GM12864 (cell line): ENCODE measurements around the gene CLASP1.

ENCODE experiments used
- DNase-seq: peaks from one replicate; pipeline ENCODE4 v3.0.0-alpha.2; 2011; ENCODE audit warnings: low read depth
- H3K4me3 ChIP-seq: 2 replicates; pipeline ENCODE4 v1.5.1; 2011; ENCODE audit warnings: mild to moderate bottlenecking, low read depth, low read length, control low read depth
- CTCF ChIP-seq: IDR thresholded peaks from 2 replicates; pipeline ENCODE4 v1.5.1; 2011; ENCODE audit warnings: low read depth, mild to moderate bottlenecking, moderate library complexity, low read length, control low read depth, inconsistent platforms; ENCODE audit errors: missing control alignments

Gene CLASP1

DNA sequence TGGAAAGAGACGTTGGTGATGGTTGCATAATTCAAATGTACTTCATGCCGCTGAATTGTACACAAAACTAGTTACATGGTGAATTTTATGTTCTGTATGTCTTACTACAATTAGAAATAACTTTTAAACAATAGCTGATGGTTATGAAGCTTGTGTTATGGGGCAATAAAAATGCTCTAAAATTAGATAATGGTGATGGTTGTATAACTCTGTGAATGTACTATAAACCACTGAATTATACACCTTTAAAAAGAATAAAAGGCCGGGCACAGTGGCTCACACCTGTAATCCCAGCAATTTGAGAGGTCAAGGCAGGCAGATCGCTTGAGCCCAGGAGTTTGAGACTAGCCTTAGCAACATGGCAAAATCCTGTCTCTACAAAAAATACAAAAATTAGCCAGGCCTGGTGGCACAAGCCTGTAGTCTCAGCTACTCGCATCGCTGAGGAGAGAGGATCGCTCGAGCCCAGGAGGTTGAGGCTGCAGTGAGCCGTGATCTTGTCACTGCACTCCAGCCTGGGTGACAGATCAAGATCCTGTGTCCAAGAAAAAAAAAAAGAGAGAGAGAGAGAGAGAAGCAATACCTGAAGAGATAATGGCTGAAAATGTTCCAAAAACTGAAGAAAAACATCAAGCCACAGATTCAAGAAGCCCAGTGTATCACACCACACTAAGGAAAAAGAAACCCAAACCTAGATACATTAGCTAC, 112.3 kb downstream of the CLASP1 start:
- no peak for TF ChIP-seq CTCF
- no peak for DNase-seq
- no peak overlapping the region for H3K4me3 ChIP-seq

DNA sequence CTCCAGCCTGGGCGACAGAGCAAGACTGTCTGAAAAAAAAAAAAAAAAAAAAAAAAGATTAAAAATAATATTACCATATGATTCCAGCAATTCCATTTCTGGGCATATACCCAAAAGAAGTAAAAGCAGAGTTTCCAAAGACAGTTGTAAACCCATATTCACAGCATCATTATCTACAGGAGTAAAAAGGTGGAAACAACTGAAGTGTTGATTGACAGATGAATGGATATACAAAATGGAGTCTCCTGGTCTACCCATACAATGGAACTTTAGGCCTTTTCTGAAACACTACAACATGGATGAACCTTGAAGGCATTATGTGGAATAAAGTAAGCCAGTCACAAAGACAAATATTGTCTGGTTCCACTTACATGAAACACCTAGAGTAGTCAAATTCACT, 112.9 kb downstream of the CLASP1 start:
- no peak overlapping the region for H3K4me3 ChIP-seq
- DNase-seq, result no peak
- TF ChIP-seq CTCF, result no peak

GRCh38 chr2:121534007-121534406, 115.3 kb downstream of the CLASP1 start:
- no peak overlapping the region for H3K4me3 ChIP-seq
- DNase-seq, result no peak
- TF ChIP-seq CTCF, result no peak

DNA sequence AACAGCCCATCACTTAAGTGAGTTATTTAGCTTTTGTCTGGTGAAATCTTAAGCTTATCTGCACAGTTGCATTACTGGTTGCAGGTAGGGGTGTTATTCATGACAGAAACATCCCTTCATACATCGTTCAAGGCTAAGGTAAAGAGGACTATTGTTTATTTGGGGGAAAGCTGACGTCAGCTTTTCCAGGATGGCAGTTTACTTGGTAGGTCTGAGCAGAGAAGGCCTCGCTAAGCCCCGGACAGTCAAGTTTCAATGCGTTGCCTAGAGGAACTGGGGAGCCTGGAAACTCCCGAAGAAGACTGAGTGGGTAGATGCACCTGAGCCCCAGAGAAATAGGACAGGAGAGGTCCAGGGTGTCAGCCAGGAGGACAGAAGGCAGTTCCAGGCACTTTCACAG, 116.4 kb downstream of the CLASP1 start:
- TF ChIP-seq CTCF, result no peak
- DNase-seq, result no peak
- no peak overlapping the region for H3K4me3 ChIP-seq

GRCh38 chr2:121532347-121532766, 116.9 kb downstream of the CLASP1 start:
- no peak overlapping the region for H3K4me3 ChIP-seq
- TF ChIP-seq CTCF, result no peak
- no peak for DNase-seq

DNA sequence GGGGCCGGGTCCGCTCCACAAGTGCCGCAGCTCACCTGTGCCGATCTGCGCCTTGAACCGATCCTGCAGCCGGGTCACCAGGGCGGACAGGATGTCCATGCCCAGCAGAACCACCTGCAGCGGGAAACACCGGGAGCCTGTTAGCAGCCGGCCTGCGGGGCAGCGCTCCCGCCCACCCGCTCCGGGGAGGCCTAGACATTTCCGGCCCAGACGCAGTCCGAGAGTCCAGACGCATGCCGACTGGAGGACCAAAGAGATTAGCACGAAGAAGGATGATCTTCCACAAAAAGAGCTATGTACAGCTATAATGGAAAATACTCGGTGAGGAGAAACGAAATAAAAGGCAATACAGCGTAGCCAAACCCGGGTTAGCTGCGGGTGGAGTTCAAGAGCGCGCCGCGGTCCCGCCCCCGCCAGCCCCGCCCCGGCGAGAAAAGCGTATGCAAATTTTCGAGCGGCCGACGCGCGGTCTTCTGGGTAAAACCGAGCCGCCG, 119.0 kb downstream of the CLASP1 start:
- no peak for DNase-seq
- no peak for TF ChIP-seq CTCF
- H3K4me3 ChIP-seq, result peak overlapping the region; percentile 95
